ENCODE measurements around the gene NELFB. TPM values are rescaled to one million over a fixed set of nuclear protein-coding genes. Genes with fewer than 3 reads are reported as not detected.

The NELFB gene
- total RNA-seq, 2 donors from 2014 or later, result 57.6 to 58.4 TPM

- no peak for DNase-seq (ENCODE audit: low spot score in 2 of 2)
- H3K27ac Mint-ChIP-seq, result no peak overlapping the region
Observed at GRCh38 chr9:137310189-137311052, 55.3 kb downstream of the NELFB start.

GRCh38 chr9:137311171-137311985, 56.3 kb downstream of the NELFB start:
- Mint-ChIP-seq H3K27ac (no peak overlapping the region), H3K36me3 (no peaks in the 10 kb centered on the region), H3K9me3 (no peaks in the 10 kb centered on the region)
- DNase-seq (ENCODE audit: low spot score in 2 of 2) (no peak), ATAC-seq (no peak)

More at GRCh38 chr9:137310189-137311052, 55.3 kb downstream of the NELFB start:
- ATAC-seq, result no peak
- no peaks in the 10 kb centered on the region for H3K36me3 Mint-ChIP-seq
- no peaks in the 10 kb centered on the region for H3K9me3 Mint-ChIP-seq

- Mint-ChIP-seq H3K9me3 (no peaks in the 10 kb centered on the region), H3K36me3 (no peaks in the 10 kb centered on the region), H3K27ac (no peak overlapping the region)
- DNase-seq (ENCODE audit: low spot score in 2 of 2) (no peak), ATAC-seq (no peak)
Observed at GRCh38 chr9:137311986-137312851, 57.1 kb downstream of the NELFB start.

- no peak for ATAC-seq
- Mint-ChIP-seq H3K9me3 (no peaks in the 10 kb centered on the region), H3K27ac (no peak overlapping the region), H3K36me3 (no peaks in the 10 kb centered on the region)
- no peak for DNase-seq (ENCODE audit: low spot score in 2 of 2)
Observed at GRCh38 chr9:137312852-137313325, 57.8 kb downstream of the NELFB start.

GRCh38 chr9:137313326-137313936, 58.3 kb downstream of the NELFB start:
- Mint-ChIP-seq H3K9me3 (no peaks in the 10 kb centered on the region), H3K27ac (no peak overlapping the region), H3K36me3 (no peaks in the 10 kb centered on the region)
- no peak for ATAC-seq
- peak in 1 of 2 donors; percentile 45 for DNase-seq (ENCODE audit: low spot score in 2 of 2)

GRCh38 chr9:137313956-137314560, 58.9 kb downstream of the NELFB start:
- H3K9me3 Mint-ChIP-seq, result no peaks in the 10 kb centered on the region
- H3K36me3 Mint-ChIP-seq, result no peaks in the 10 kb centered on the region
- H3K27ac Mint-ChIP-seq, result no peak overlapping the region
- DNase-seq (ENCODE audit: low spot score in 2 of 2), result no peak
- ATAC-seq, result no peak

- DNase-seq (ENCODE audit: low spot score in 2 of 2) (peak in 1 of 2 donors; percentile 56), ATAC-seq (no peak)
- no peaks in the 10 kb centered on the region for H3K9me3 Mint-ChIP-seq
- H3K27ac Mint-ChIP-seq, result no peak overlapping the region
- H3K36me3 Mint-ChIP-seq, result no peaks in the 10 kb centered on the region
Observed at GRCh38 chr9:137314561-137315560, 59.7 kb downstream of the NELFB start.

- Mint-ChIP-seq H3K27ac (no peak overlapping the region), H3K36me3 (no peaks in the 10 kb centered on the region), H3K9me3 (no peaks in the 10 kb centered on the region)
Observed at GRCh38 chr9:137315581-137316011, 60.5 kb downstream of the NELFB start.

GRCh38 chr9:137316012-137316981, 61.2 kb downstream of the NELFB start:
- no peaks in the 10 kb centered on the region for H3K36me3 Mint-ChIP-seq
- DNase-seq (ENCODE audit: low spot score in 2 of 2) (peak in 1 of 2 donors; percentile 51), ATAC-seq (peak; percentile 42 to 60)
- H3K9me3 Mint-ChIP-seq, result no peaks in the 10 kb centered on the region
- H3K27ac Mint-ChIP-seq, result no peak overlapping the region

More at GRCh38 chr9:137315581-137316011, 60.5 kb downstream of the NELFB start:
- peak in 1 of 2 donors; percentile 41 for DNase-seq (ENCODE audit: low spot score in 2 of 2)
- no peak for ATAC-seq

GRCh38 chr9:137317021-137317717, 62.0 kb downstream of the NELFB start:
- H3K36me3 Mint-ChIP-seq, result no peaks in the 10 kb centered on the region
- no peaks in the 10 kb centered on the region for H3K9me3 Mint-ChIP-seq
- no peak for ATAC-seq
- no peak overlapping the region for H3K27ac Mint-ChIP-seq
- DNase-seq (ENCODE audit: low spot score in 2 of 2), result peak in 1 of 2 donors; percentile 53

GRCh38 chr9:137317718-137318511, 62.8 kb downstream of the NELFB start:
- DNase-seq (ENCODE audit: low spot score in 2 of 2), result no peak
- no peaks in the 10 kb centered on the region for H3K36me3 Mint-ChIP-seq
- H3K9me3 Mint-ChIP-seq, result no peaks in the 10 kb centered on the region
- ATAC-seq, result no peak
- H3K27ac Mint-ChIP-seq, result no peak overlapping the region

GRCh38 chr9:137318602-137319001, 63.5 kb downstream of the NELFB start:
- Mint-ChIP-seq H3K27ac (peak overlapping the region in 1 of 2 donors; percentile 56), H3K9me3 (no peaks in the 10 kb centered on the region), H3K36me3 (no peaks in the 10 kb centered on the region)
- ATAC-seq (no peak), DNase-seq (ENCODE audit: low spot score in 2 of 2) (peak in 1 of 2 donors; percentile 47)
